ENCODE measurements around the gene MYO7A. TPM values are rescaled to one million over a fixed set of nuclear protein-coding genes. Genes with fewer than 3 reads are reported as not detected.

MYO7A gene
- total RNA-seq, 1 donor from 2014 or later: 0.07 TPM

- no peaks in the 10 kb centered on the region for H3K9me3 Mint-ChIP-seq
- no peaks in the 10 kb centered on the region for H3K4me1 Mint-ChIP-seq
- H3K36me3 Mint-ChIP-seq (ENCODE audit: low read depth): no peaks in the 10 kb centered on the region
- H3K27ac Mint-ChIP-seq: no peak overlapping the region
- H3K4me3 Mint-ChIP-seq: no peak overlapping the region
- H3K27me3 Mint-ChIP-seq: no peaks in the 10 kb centered on the region
- intact Hi-C loops (cut with micrococcal nuclease): no loop called here
- no peak for DNase-seq
These were observed 56.3 kb downstream of the MYO7A start for GRCh38 chr11:77184136-77184860.

GRCh38 chr11:77186302-77186701 lies 58.3 kb downstream of the MYO7A start:
- Mint-ChIP-seq H3K27me3 (no peaks in the 10 kb centered on the region), H3K9me3 (no peaks in the 10 kb centered on the region), H3K36me3 (ENCODE audit: low read depth) (no peaks in the 10 kb centered on the region), H3K4me1 (no peaks in the 10 kb centered on the region), H3K27ac (no peak overlapping the region), H3K4me3 (no peak overlapping the region)
- intact Hi-C loops (cut with micrococcal nuclease): no loop called here
- DNase-seq: no peak

- Mint-ChIP-seq H3K9me3 (no peaks in the 10 kb centered on the region), H3K36me3 (ENCODE audit: low read depth) (no peaks in the 10 kb centered on the region), H3K27me3 (no peaks in the 10 kb centered on the region), H3K4me1 (no peaks in the 10 kb centered on the region), H3K4me3 (no peak overlapping the region), H3K27ac (no peak overlapping the region)
- DNase-seq: no peak
- intact Hi-C loops (cut with micrococcal nuclease): no loop called here
These were observed 59.2 kb downstream of the MYO7A start for GRCh38 chr11:77187111-77187750.

- H3K4me3 Mint-ChIP-seq: no peak overlapping the region
- H3K36me3 Mint-ChIP-seq (ENCODE audit: low read depth): no peaks in the 10 kb centered on the region
- intact Hi-C loops (cut with micrococcal nuclease): loop anchor here (1.0 kb wide), 2 partner anchors 61 to 141 kb away; no protein-coding TSS in a partner anchor
- no peaks in the 10 kb centered on the region for H3K9me3 Mint-ChIP-seq
- H3K27ac Mint-ChIP-seq: no peak overlapping the region
- H3K27me3 Mint-ChIP-seq: no peaks in the 10 kb centered on the region
- no peaks in the 10 kb centered on the region for H3K4me1 Mint-ChIP-seq
- peak; percentile 90 for DNase-seq
These were observed 60.0 kb downstream of the MYO7A start for GRCh38 chr11:77187776-77188632.

GRCh38 chr11:77188633-77189491 lies 60.8 kb downstream of the MYO7A start:
- Mint-ChIP-seq H3K36me3 (ENCODE audit: low read depth) (no peaks in the 10 kb centered on the region), H3K27ac (no peak overlapping the region), H3K27me3 (no peaks in the 10 kb centered on the region), H3K4me1 (no peaks in the 10 kb centered on the region), H3K4me3 (no peak overlapping the region), H3K9me3 (no peaks in the 10 kb centered on the region)
- no peak for DNase-seq
- intact Hi-C loops (cut with micrococcal nuclease): loop anchor here (1.0 kb wide), 2 partner anchors 62 to 142 kb away; no protein-coding TSS in a partner anchor

- intact Hi-C loops (cut with micrococcal nuclease): no loop called here
- H3K4me3 Mint-ChIP-seq: no peak overlapping the region
- no peak overlapping the region for H3K27ac Mint-ChIP-seq
- DNase-seq: no peak
- H3K27me3 Mint-ChIP-seq: no peaks in the 10 kb centered on the region
- no peaks in the 10 kb centered on the region for H3K4me1 Mint-ChIP-seq
- H3K9me3 Mint-ChIP-seq: no peaks in the 10 kb centered on the region
- no peaks in the 10 kb centered on the region for H3K36me3 Mint-ChIP-seq (ENCODE audit: low read depth)
These were observed 61.7 kb downstream of the MYO7A start for GRCh38 chr11:77189588-77190210.

- H3K27me3 Mint-ChIP-seq: no peaks in the 10 kb centered on the region
- H3K9me3 Mint-ChIP-seq: no peaks in the 10 kb centered on the region
- no peak for DNase-seq
- H3K4me3 Mint-ChIP-seq: no peak overlapping the region
- H3K27ac Mint-ChIP-seq: no peak overlapping the region
- intact Hi-C loops (cut with micrococcal nuclease): no loop called here
- no peaks in the 10 kb centered on the region for H3K4me1 Mint-ChIP-seq
- no peaks in the 10 kb centered on the region for H3K36me3 Mint-ChIP-seq (ENCODE audit: low read depth)
These were observed 62.5 kb downstream of the MYO7A start for GRCh38 chr11:77190331-77191075.

- no peaks in the 10 kb centered on the region for H3K36me3 Mint-ChIP-seq (ENCODE audit: low read depth)
- H3K27me3 Mint-ChIP-seq: no peaks in the 10 kb centered on the region
- H3K9me3 Mint-ChIP-seq: no peaks in the 10 kb centered on the region
- intact Hi-C loops (cut with micrococcal nuclease): no loop called here
- no peaks in the 10 kb centered on the region for H3K4me1 Mint-ChIP-seq
- no peak overlapping the region for H3K4me3 Mint-ChIP-seq
- no peak overlapping the region for H3K27ac Mint-ChIP-seq
- no peak for DNase-seq
These were observed 63.4 kb downstream of the MYO7A start for GRCh38 chr11:77191429-77191822.

- H3K27me3 Mint-ChIP-seq: no peaks in the 10 kb centered on the region
- DNase-seq: peak; percentile 83
- H3K27ac Mint-ChIP-seq: no peak overlapping the region
- H3K4me3 Mint-ChIP-seq: no peak overlapping the region
- no peaks in the 10 kb centered on the region for H3K4me1 Mint-ChIP-seq
- intact Hi-C loops (cut with micrococcal nuclease): loop anchor here (1.0 kb wide), 1 partner anchor 356 kb away; no protein-coding TSS in a partner anchor
- no peaks in the 10 kb centered on the region for H3K36me3 Mint-ChIP-seq (ENCODE audit: low read depth)
- H3K9me3 Mint-ChIP-seq: no peaks in the 10 kb centered on the region
These were observed 63.9 kb downstream of the MYO7A start for GRCh38 chr11:77191823-77192495.

- Mint-ChIP-seq H3K4me3 (no peak overlapping the region), H3K9me3 (no peaks in the 10 kb centered on the region), H3K4me1 (no peaks in the 10 kb centered on the region), H3K36me3 (ENCODE audit: low read depth) (no peaks in the 10 kb centered on the region), H3K27me3 (no peaks in the 10 kb centered on the region), H3K27ac (no peak overlapping the region)
- DNase-seq: no peak
- intact Hi-C loops (cut with micrococcal nuclease): no loop called here
These were observed 65.1 kb downstream of the MYO7A start for GRCh38 chr11:77193167-77193566.

GRCh38 chr11:77193911-77194830 lies 66.1 kb downstream of the MYO7A start:
- H3K4me1 Mint-ChIP-seq: no peaks in the 10 kb centered on the region
- H3K27ac Mint-ChIP-seq: no peak overlapping the region
- H3K9me3 Mint-ChIP-seq: no peaks in the 10 kb centered on the region
- intact Hi-C loops (cut with micrococcal nuclease): no loop called here
- no peak for DNase-seq
- no peaks in the 10 kb centered on the region for H3K36me3 Mint-ChIP-seq (ENCODE audit: low read depth)
- H3K27me3 Mint-ChIP-seq: no peaks in the 10 kb centered on the region
- no peak overlapping the region for H3K4me3 Mint-ChIP-seq

Data from activated CD4-positive, alpha-beta T cell treated with anti-CD3 and anti-CD28 coated beads, Interleukin-2, amount 10 ng/mL, durations not matched to agents 24 days and 14 days (primary cell).